Activated CD4-positive, alpha-beta T cell treated with anti-CD3 and anti-CD28 coated beads, Interleukin-2, amount 50 U/mL, for 24 hours (primary cell): ENCODE data around the gene SOD1.
"Not testable (repeated sequence)": the region's sequence is repeated elsewhere in the genome, so short reads cannot be mapped to it uniquely, and the experiment has no call there.

Experiments
- DNase-seq, 2 donors: peaks; one replicate each; pipeline ENCODE4 v3.0.0-alpha.2; 2020; ENCODE audit warnings: low read depth in 1 of 2, low spot score in 1 of 2

Gene SOD1

DNA sequence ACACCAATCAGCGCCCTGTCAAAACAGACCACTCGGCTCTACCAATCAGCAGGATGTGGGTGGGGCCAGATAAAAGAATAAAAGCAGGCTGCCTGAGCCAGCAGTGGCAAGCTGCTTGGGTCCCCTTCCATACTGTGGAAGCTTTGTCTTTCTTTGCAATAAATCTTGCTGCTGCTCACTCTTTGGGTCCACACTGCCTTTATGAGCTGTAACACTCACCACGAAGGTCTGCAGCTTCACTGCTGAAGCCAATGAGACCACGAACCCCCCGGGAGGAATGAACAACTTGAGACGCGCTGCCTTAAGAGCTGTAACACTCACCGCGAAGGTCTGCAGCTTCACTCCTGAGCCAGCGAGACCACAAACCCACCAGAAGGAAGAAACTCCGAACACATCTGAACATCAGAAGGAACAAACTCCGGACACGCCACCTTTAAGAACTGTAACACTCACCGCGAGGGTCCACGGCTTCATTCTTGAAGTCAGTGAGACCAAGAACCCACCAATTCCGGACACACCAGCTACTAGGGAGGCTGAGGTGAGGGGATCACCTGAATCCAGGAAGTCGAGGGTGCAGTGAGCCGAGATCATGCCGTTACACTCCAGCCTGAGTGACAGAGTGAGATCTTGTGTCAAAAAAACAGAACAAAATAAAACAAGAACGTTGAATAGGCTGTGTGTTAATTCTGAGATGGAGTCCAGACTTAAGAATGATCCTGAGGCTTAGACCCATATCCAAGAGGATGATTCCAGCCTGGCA, 4.5 kb upstream of the SOD1 start:
- DNase-seq = not testable (repeated sequence)

GRCh38 chr21:31656199-31657095, 3.0 kb upstream of the SOD1 start:
- DNase-seq = peak in 1 of 2 donors; percentile 43

GRCh38 chr21:31658053-31658452, 1.4 kb upstream of the SOD1 start:
- DNase-seq = no peak

GRCh38 chr21:31659286-31659535, 282 bp upstream of the SOD1 start:
- DNase-seq = no peak

DNA sequence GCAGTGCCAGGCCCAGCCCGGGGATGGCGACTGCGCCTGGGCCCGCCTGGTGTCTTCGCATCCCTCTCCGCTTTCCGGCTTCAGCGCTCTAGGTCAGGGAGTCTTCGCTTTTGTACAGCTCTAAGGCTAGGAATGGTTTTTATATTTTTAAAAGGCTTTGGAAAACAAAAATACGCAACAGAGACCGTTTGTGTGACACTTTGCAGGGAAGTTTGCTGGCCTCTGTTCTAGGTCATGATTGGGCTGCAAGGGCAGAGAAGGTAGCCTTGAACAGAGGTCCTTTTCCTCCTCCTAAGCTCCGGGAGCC, 719 bp downstream of the SOD1 start:
- DNase-seq = no peak

DNA sequence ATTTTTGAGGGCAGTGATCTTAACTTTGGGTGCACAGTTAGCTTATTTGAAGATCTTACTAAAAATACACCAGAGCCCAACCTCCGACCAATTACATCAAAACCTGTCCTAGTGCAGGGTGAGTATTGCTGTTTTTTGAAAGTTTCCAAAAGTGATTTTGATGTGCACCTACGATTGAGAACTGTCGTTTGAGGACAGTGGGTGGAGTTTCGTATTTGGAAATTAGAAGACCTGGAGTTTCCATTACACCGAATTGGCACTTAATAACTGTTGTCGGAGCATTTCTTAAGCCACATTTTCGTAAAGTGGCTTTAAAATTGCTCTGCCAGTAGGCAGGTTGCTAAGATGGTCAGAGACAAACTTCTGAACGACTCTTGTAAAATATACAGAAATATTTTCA, 1.1 kb downstream of the SOD1 start:
- no peak for DNase-seq

DNA sequence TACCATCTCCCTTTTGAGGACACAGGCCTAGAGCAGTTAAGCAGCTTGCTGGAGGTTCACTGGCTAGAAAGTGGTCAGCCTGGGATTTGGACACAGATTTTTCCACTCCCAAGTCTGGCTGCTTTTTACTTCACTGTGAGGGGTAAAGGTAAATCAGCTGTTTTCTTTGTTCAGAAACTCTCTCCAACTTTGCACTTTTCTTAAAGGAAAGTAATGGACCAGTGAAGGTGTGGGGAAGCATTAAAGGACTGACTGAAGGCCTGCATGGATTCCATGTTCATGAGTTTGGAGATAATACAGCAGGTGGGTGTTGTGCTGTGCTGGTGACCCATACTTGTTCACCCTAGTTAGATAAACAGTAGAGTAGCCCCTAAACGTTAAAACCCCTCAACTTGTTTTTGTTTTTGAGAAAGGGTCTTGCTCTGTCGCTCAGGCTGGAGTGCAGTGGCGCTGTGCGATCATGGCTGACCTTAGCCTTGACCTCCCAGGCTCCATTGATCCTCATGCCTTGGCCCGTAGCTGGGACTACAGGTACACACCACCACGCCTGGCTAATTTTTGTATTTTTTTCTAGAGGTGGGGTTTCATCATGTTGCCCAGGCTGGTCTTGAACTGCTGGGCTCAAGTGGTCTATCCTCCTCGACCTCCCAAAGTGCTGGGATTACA, 4.2 kb downstream of the SOD1 start:
- DNase-seq = no peak

DNA sequence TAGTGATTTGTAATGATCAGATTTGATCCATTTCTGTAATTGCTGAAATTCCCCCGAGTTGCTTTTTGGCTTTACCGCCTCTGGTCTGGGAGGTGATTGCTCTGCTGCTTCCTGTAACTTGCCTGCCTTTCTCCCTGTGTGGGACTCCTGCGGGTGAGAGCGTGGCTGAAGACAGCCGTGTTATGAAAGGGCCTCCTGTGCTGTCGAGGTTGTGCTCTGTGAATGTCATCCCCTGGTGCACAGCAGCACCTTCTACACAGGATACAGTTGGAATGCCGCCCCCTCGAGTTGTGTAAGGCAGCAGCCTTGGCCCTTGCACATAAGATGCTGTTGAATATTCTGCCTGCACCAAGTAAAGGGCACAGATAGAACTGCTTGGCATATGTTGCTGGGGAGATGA, 5.9 kb downstream of the SOD1 start:
- no peak for DNase-seq

DNA sequence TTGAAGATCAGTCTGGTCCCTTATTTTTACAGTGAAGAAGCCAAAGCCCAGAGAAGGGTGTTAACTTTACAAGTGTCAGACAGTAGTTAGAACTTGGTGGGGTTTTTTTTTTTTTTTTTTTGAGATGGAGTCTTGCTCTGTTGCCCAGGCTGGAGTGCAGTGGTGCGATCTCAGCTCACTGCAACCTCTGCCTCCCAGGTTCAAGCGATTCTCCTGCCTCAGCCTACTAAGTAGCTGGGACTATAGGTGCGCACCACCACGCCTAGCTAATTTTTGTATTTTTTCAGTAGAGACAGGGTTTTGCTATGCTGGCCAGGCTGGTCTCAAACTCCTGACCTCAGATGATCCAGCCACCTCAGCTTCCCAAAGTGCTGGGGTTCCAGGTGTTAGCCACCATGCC, 6.4 kb downstream of the SOD1 start:
- not testable (repeated sequence) for DNase-seq

GRCh38 chr21:31666445-31667010, 7.0 kb downstream of the SOD1 start:
- DNase-seq = no peak

DNA sequence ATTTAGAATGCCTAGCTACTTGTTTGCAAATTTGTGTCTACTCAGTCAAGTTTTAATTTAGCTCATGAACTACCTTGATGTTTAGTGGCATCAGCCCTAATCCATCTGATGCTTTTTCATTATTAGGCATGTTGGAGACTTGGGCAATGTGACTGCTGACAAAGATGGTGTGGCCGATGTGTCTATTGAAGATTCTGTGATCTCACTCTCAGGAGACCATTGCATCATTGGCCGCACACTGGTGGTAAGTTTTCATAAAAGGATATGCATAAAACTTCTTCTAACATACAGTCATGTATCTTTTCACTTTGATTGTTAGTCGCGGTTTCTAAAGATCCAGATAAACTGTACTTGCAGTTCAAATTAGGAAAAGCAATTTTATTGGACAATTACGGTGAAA, 7.6 kb downstream of the SOD1 start:
- no peak for DNase-seq

- DNase-seq = no peak
These were observed 8.1 kb downstream of the SOD1 start for GRCh38 chr21:31667639-31668038.

GRCh38 chr21:31668651-31669491, 9.4 kb downstream of the SOD1 start:
- DNase-seq = no peak

DNA sequence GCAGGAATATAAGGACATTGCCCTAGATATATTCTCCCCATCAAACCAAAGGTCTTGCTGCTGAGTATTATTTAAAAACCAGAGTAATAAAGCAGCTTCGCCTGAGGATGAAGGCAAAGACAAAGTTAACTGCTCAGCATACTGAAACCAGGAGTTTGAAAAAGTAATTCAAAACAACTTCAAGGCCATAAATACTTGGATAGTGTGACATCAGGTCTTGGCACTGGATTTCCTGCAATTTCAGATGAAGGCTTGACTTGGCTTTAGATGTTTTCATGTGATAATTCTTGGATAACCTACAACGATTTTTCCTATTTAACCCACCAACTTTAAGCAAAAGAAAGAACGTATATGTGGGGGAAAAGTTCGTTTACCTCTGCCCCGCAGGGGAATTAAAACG, 10.6 kb downstream of the SOD1 start:
- DNase-seq = no peak

DNA sequence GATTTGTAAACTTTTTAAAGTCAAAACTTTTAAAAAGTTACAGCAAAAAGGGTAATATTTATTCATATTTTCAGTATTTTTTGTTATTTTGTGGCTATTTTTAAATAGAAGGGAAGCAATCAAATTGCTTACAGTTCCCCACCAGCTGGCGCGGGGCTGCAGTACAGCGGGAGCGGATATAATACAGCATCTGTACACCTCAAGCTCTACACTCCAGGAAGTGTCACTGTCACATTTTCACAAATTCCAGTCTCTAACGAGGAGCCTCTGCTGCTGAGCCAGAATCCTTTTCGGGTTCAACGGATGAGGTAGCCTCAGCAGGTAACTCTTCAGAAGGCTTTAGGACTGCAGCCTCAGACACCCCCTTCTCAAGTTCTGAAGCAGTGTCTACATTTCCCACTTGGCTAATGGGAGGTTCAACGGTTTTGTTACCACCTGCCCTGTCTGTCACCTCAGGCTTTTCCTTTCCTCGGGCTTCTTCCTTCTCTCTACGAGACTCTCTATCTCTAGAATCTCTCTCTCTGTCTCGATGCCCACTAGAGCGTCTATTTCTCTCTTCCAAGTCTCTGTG, 11.7 kb downstream of the SOD1 start:
- no peak for DNase-seq

GRCh38 chr21:31671931-31672330, 12.4 kb downstream of the SOD1 start:
- no peak for DNase-seq

DNA sequence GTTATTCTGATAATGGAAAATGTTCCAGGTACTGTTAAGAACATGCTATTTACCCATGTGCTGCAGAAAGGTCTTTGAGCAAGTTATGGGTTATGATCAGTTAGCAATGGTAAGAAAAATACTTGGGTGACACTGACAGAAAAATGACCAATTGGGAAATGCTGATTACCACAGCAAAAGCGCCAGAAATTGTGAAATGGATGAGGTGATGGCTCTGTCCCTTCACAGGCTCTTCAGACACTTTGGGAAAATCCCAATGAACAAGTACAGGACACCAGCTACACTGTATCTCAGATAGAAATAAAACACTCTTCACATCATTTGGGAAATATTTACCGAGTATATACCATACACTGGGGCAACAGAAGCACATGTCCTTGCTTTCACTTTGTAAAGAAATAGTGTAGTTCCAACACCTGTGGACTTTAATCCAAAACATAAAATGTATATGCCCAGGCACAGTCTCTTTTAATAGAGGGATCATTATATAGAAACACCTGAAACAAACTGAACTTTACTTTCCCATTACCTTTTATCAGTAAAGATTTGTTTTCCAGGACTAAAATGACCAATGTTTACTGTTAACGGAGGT, 13.9 kb downstream of the SOD1 start:
- DNase-seq = no peak

DNA sequence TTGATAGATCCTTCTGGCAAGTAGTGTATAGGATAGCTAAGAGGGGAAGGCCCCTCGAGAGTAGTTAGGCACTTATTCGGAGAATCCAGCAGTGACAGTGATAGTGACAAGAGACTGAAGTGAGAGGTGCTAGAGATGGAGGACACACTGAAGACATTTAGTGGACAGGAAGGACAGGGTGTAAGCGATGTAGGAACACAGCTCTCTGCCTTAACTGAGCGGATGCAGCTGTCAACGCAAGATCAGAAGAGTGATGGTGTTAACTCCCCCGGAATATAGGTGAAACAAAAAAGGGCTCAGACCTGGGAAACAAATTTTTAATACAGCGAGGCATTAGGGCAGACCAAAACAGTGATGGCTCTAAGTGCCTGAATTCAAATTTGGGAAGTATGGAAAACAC, 15.8 kb downstream of the SOD1 start:
- no peak for DNase-seq

DNA sequence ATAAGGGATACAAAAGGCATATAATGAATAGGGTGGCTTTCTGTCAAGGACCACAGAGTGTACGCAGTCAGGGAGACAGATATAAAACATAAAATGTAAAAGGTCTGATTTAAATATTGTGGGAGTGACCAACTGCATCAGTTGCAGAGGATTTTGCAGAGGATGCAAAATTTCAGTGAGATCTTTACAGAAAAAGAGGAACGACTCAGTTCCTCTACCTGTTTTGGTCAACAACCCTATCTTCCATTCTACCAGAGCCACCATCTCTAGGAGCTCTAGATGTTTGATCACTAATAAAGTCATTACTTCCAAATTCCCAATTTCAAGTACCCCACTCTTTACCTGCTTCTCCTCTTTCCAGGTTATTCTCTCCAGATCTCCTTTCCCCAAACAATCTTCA, 16.5 kb downstream of the SOD1 start:
- no peak for DNase-seq

- DNase-seq = no peak
These were observed 17.6 kb downstream of the SOD1 start for GRCh38 chr21:31677047-31677446.
